CD4-positive, alpha-beta T cell (primary cell): ENCODE data around the gene TBC1D19. TPM values are rescaled to one million over a fixed set of nuclear protein-coding genes. Genes with fewer than 3 reads are reported as not detected.

ENCODE experiments used
- ATAC-seq: fragments of 200-7000 bp; cut with Tn5 transposase; one replicate; pipeline ENCODE4 v1.10.0; 2022; ENCODE audit warnings: mild to moderate bottlenecking; ENCODE audit not compliant: poor library complexity
- CTCF ChIA-PET: fragments of 350-600 bp; sonication (Branson Sonifier 250); formaldehyde crosslinking; loops from one replicate; lab custom pipeline; 2021; ENCODE audit warnings: antibody characterized with exemption, inconsistent platforms; lab: Charles Lee
- POLR2A ChIA-PET: fragments of 350-600 bp; sonication (Branson Sonifier 250); formaldehyde crosslinking; loops from one replicate; lab custom pipeline; 2021; ENCODE audit warnings: antibody characterized with exemption, inconsistent platforms; lab: Charles Lee
- DNase-seq, 14 experiments: peaks; one replicate each; pipeline ENCODE4 v3.0.0-alpha.2; 2013 to 2020; ENCODE audit warnings: mixed read lengths in 2 of 14
- H3K27ac ChIP-seq, 2 donors: one replicate each; pipeline versions ENCODE4 v1.5.1 to v1.7.0; 2013; ENCODE audit warnings: low read length in 2 of 2, low read depth in 1 of 2, mild to moderate bottlenecking in 1 of 2
- H3K27me3 ChIP-seq, 2 experiments: 1 replicate in 1 of 2; 2 replicates in 1 of 2; pipeline versions ENCODE4 v1.6.1 to v1.7.0; 2013; ENCODE audit warnings: low read length in 2 of 2, control low read depth in 1 of 2, mild to moderate bottlenecking in 1 of 2, moderate library complexity in 1 of 2; ENCODE audit not compliant: insufficient read depth in 2 of 2, control insufficient read depth in 1 of 2
- H3K36me3 ChIP-seq: one replicate; pipeline ENCODE4 v1.6.1; 2013; ENCODE audit warnings: low read length, control low read depth; ENCODE audit not compliant: insufficient read depth
- H3K4me1 ChIP-seq: one replicate; pipeline ENCODE4 v1.6.1; 2013; ENCODE audit warnings: low read length, control low read depth; ENCODE audit not compliant: insufficient read depth
- H3K4me3 ChIP-seq: one replicate; pipeline ENCODE4 v1.5.1; 2013; ENCODE audit warnings: mild to moderate bottlenecking, low read length, moderate library complexity
- H3K9me3 ChIP-seq, 2 experiments: 1 replicate in 1 of 2; 2 replicates in 1 of 2; pipeline versions ENCODE4 v1.6.1 to v1.7.0; 2013; ENCODE audit warnings: low read length in 2 of 2, mild to moderate bottlenecking in 2 of 2, control low read depth in 1 of 2, moderate library complexity in 1 of 2; ENCODE audit not compliant: control insufficient read depth in 1 of 2, insufficient read depth in 1 of 2
- H3K27ac Mint-ChIP-seq: one replicate; pipeline ENCODE4 v1.8.0; 2020; ENCODE audit warnings: mixed read lengths
- H3K27me3 Mint-ChIP-seq: one replicate; pipeline ENCODE4 v1.8.0; 2021; ENCODE audit warnings: mixed read lengths
- H3K36me3 Mint-ChIP-seq: one replicate; pipeline ENCODE4 v1.8.0; 2021; ENCODE audit warnings: low read depth, mixed read lengths
- H3K4me1 Mint-ChIP-seq: one replicate; pipeline ENCODE4 v1.8.0; 2021; ENCODE audit warnings: low read depth, mixed read lengths
- H3K4me3 Mint-ChIP-seq: one replicate; pipeline ENCODE4 v1.8.0; 2020; ENCODE audit warnings: mild to moderate bottlenecking, mixed read lengths
- H3K9me3 Mint-ChIP-seq: one replicate; pipeline ENCODE4 v1.8.0; 2020; ENCODE audit warnings: mixed read lengths
- CTCF ChIP-seq: fragments of 200-600 bp; IDR thresholded peaks from one replicate; pipeline ENCODE4 v1.8.0; 2022; ENCODE audit warnings: antibody characterized with exemption, mild to moderate bottlenecking
- intact Hi-C, 2 experiments: fragments of 100-400 bp; cut with DNase I in 1 of 2; cut with micrococcal nuclease in 1 of 2; formaldehyde crosslinking; loops; one replicate each; pipeline versions ENCODE4 v1.15.1 to v1.9.0; 2023 to 2025; cut with DNase I, micrococcal nuclease
- total RNA-seq, 174 experiments: library from RNA in 2 of 174; stranded (reverse) in 2 of 174; gene quantifications; one replicate each; pipeline ENCODE4 v1.2.3 and lab custom pipeline; 2021 to 2026

The TBC1D19 gene
- total RNA-seq, 2 experiments from 2014 or later, result 4.0 to 4.8 TPM

DNA sequence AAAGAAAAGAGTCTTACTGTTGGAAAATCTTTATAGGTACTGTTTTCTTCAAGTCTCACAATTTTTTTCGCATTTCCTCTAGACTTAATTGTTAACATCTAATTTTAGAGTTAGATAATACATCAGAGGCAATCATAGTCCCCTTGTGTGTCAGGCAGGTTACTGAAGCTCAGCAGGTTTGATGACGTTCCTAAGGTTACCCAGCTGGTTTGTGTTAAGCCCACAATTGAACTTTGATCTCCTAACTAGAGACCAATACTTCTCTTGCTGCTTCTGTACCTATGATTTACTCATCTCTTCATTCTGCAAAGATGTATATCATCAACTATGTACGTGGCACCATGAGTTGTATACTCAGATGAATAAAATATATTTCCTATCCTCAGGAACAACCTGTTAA, 145.1 kb downstream of the TBC1D19 start:
- Histone ChIP-seq H3K27me3 (no peaks in the 10 kb centered on the region), H3K4me1 (peaks cover 3% of the 10 kb centered on the region), H3K9me3 (no peaks in the 10 kb centered on the region), H3K36me3 (no peaks in the 10 kb centered on the region), H3K4me3 (no peak overlapping the region), H3K27ac (no peak overlapping the region)
- Mint-ChIP-seq H3K27me3 (no peaks in the 10 kb centered on the region), H3K36me3 (peaks cover 15% of the 10 kb centered on the region), H3K4me3 (no peak overlapping the region), H3K4me1 (peaks cover 8% of the 10 kb centered on the region), H3K27ac (no peak overlapping the region), H3K9me3 (no peaks in the 10 kb centered on the region)
- POLR2A ChIA-PET, result no interaction called here
- CTCF ChIA-PET, result no interaction called here
- DNase-seq (no peak), ATAC-seq (peak; percentile 49)
- intact Hi-C loops, result no loop called here
- TF ChIP-seq CTCF, result no peak

DNA sequence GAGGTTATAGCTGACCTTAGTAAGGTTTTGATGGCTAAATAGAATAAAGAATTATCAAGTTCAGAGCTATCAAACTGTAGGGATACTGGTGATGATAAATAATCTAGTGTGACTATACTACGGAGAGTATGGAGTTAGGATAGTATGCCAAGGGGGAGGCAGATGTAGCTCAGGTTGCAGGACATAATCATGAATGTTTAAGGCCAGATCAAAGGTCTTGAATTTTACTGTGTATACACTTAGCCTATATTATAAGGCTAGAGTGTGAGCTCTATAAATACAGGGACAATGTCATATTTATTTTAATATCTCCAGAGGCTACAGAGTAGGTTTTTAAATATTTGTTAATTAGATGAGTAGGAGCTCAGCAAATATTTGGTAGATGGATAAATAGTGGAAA, 145.7 kb downstream of the TBC1D19 start:
- TF ChIP-seq CTCF, result no peak
- Mint-ChIP-seq H3K27ac (no peak overlapping the region), H3K4me1 (peaks cover 6% of the 10 kb centered on the region), H3K9me3 (no peaks in the 10 kb centered on the region), H3K27me3 (no peaks in the 10 kb centered on the region), H3K36me3 (peaks cover 15% of the 10 kb centered on the region), H3K4me3 (no peak overlapping the region)
- intact Hi-C loops, result no loop called here
- H3K9me3 ChIP-seq, result no peaks in the 10 kb centered on the region
- H3K27ac ChIP-seq, result no peak overlapping the region
- H3K4me1 ChIP-seq, result peaks cover 3% of the 10 kb centered on the region
- ChIA-PET POLR2A (no interaction called here), CTCF (no interaction called here)
- H3K36me3 ChIP-seq, result no peaks in the 10 kb centered on the region
- no peaks in the 10 kb centered on the region for H3K27me3 ChIP-seq
- no peak overlapping the region for H3K4me3 ChIP-seq
- DNase-seq (no peak), ATAC-seq (no peak)

GRCh38 chr4:26731351-26732035, 147.6 kb downstream of the TBC1D19 start:
- no peaks in the 10 kb centered on the region for H3K27me3 ChIP-seq
- no peak overlapping the region for H3K4me3 ChIP-seq
- CTCF ChIA-PET, result no interaction called here
- H3K9me3 ChIP-seq, result no peaks in the 10 kb centered on the region
- no peak overlapping the region for H3K27ac Mint-ChIP-seq
- no peaks in the 10 kb centered on the region for H3K4me1 Mint-ChIP-seq
- no peak overlapping the region for H3K27ac ChIP-seq
- no peaks in the 10 kb centered on the region for H3K27me3 Mint-ChIP-seq
- no peak for ATAC-seq
- POLR2A ChIA-PET, result no interaction called here
- H3K9me3 Mint-ChIP-seq, result no peaks in the 10 kb centered on the region
- intact Hi-C loops, result no loop called here
- no peak for TF ChIP-seq CTCF
- H3K36me3 Mint-ChIP-seq, result peaks cover 4% of the 10 kb centered on the region
- H3K4me1 ChIP-seq, result no peaks in the 10 kb centered on the region
- peak in 1 of 14 experiments; percentile 20 for DNase-seq
- H3K36me3 ChIP-seq, result no peaks in the 10 kb centered on the region
- no peak overlapping the region for H3K4me3 Mint-ChIP-seq
